Epithelial cell of esophagus (primary cell): ENCODE measurements around the gene GNB1L.

Experiments used
- DNase-seq: peaks from one replicate; pipeline ENCODE4 v3.0.0; 2010; ENCODE audit warnings: low read depth
- H3K4me3 ChIP-seq: 2 replicates; pipeline ENCODE4 v1.5.1; 2011; ENCODE audit warnings: mild to moderate bottlenecking, low read length, control low read depth
- TF ChIP-seq, protein P1 (sequence below): IDR thresholded peaks from 2 replicates; pipeline ENCODE4 v1.5.1; 2011; ENCODE audit warnings: low read depth, mild to moderate bottlenecking, low read length, control low read depth, inconsistent platforms; ENCODE audit not compliant: insufficient read depth; ENCODE audit errors: missing control alignments

GNB1L gene

GRCh38 chr22:19763458-19764298 lies 91.0 kb downstream of the GNB1L start:
- no peak for DNase-seq
- H3K4me3 ChIP-seq, result peak overlapping the region; percentile 74
- TF ChIP-seq, protein P1, sequence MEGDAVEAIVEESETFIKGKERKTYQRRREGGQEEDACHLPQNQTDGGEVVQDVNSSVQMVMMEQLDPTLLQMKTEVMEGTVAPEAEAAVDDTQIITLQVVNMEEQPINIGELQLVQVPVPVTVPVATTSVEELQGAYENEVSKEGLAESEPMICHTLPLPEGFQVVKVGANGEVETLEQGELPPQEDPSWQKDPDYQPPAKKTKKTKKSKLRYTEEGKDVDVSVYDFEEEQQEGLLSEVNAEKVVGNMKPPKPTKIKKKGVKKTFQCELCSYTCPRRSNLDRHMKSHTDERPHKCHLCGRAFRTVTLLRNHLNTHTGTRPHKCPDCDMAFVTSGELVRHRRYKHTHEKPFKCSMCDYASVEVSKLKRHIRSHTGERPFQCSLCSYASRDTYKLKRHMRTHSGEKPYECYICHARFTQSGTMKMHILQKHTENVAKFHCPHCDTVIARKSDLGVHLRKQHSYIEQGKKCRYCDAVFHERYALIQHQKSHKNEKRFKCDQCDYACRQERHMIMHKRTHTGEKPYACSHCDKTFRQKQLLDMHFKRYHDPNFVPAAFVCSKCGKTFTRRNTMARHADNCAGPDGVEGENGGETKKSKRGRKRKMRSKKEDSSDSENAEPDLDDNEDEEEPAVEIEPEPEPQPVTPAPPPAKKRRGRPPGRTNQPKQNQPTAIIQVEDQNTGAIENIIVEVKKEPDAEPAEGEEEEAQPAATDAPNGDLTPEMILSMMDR, result no peak

DNA sequence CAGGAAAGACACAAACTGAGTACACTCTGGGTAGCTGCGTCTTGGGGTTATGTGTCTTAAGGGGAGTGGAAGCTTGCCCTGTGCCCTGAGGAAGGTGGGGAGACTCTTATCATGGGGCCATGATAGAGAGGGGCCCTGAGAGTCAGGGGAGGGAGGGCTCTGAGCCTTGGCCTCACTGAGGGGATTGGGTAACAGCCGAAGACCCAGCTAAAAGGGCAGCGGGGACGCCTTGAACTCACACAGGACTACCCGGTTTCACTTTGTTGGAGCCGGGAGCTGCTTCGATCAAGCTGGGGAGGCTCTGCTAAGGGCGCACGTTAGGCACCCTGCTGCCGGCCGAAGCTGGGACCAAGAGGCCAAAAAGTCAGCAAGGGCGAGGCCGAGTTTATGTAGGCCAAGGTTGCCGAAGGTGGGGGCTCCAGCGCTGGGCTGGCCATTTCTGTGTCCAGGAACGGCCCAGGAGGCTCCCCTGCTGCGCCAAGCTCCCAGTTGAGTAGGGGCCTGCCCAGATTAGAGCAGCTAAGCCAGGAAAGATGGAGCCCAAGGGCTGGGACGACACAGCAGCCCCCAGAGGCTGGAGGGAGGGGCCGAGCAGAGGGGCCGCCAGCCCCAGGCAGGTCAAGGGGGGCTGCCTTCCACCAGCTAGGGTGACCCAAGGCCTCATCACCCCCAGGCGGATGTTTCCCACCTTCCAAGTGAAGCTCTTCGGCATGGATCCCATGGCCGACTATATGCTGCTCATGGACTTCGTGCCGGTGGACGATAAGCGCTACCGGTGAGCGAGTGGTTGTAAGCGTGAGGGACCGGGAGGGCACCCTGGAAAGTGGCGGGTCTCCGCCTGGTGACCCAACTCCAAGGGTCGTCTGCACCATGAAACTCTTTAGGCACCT lies 91.9 kb downstream of the GNB1L start:
- peak overlapping the region; percentile 74 for H3K4me3 ChIP-seq
- DNase-seq, result peak; percentile 58
- TF ChIP-seq, protein P1, result no peak

DNA sequence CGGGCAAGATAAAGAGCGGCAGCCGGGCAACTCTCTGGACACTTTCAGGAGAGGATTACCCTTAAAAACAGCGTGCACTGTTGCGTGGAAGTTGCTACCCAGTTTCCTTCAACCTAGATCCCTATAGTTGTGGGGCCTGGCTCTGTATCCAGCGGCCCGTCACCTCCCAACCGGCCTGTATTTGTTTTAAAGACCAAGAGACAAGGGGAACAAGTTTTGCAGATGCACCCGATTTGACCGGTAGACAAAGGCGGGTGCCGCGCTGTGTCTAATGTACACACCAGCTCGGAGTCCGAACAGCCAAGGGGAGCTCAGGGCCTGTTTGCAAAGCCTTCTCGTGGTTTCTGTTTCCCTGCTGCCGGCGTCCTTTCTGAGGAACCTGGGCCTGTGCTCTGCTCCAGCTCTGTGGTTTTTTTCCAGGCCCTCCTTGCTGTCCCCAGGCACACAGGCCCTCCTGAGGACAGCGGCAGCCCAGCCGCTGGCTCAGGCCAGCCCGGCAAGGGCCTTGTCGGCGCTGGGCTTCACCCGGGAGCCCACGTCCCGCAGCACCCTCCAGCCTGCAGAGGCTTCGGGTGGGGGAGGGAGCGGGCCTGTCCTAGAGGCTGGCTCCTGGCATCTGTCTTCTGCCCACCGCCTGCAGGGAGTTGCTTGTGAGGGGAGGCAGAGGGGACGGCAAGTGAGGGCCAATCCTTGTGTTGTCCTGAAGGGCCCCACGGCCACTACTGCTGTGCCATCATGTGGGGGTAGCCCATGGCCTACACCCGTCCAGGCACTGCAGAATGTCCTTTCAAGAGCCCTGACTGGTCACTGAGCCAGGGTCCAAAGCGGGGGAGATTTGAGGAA lies 92.7 kb downstream of the GNB1L start:
- peak overlapping the region; percentile 74 for H3K4me3 ChIP-seq
- DNase-seq, result peak; percentile 68

DNA sequence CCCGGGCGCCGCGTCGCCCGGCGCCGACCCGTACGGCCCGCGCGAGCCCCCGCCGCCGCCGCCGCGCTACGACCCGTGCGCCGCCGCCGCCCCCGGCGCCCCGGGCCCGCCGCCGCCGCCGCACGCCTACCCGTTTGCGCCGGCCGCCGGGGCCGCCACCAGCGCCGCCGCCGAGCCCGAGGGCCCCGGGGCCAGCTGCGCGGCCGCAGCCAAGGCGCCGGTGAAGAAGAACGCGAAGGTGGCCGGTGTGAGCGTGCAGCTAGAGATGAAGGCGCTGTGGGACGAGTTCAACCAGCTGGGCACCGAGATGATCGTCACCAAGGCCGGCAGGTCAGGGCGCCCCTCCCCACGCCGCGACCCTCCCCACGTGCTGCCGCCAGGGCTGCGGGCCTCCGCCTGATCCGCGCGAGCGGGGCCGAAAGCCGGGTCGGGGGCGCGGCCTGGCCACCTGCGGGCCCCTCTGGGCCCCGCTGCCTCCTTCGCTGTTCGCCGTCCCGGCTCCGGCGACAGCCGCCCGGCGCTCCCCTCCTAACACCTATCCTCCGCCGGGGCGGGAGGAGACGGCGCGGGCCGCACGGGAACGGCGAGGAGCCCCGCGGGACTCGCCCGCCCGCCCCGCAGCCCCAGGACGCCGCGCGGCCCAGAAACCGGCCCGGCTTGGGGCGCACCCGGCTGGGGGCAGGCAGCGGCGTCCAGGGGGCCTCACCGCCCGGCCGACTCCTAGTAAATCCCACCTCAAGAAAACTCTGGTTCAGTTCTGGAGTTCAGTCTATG lies 93.5 kb downstream of the GNB1L start:
- H3K4me3 ChIP-seq, result peak overlapping the region; percentile 74

More for the DNA sequence above, 92.7 kb downstream of the GNB1L start:
- TF ChIP-seq, protein P1, result no peak

GRCh38 chr22:19760058-19760950 lies 94.4 kb downstream of the GNB1L start, which contains the start of gene TBX1:
Gene TBX1, plus strand, starts transcription at chr22:19760778. Its CDS starts 66 bp downstream, at chr22:19760844.
- H3K4me3 ChIP-seq, result peak within 1 kb of the TSS; percentile 74
- TF ChIP-seq, protein P1, result no peak
- no peak for DNase-seq

More for the DNA sequence above, 93.5 kb downstream of the GNB1L start:
- TF ChIP-seq, protein P1, result no peak
- DNase-seq, result peak; percentile 29
